Mucosa of descending colon (tissue), 3 donors: ENCODE data around the gene SHB. TPM values are rescaled to one million over a fixed set of nuclear protein-coding genes. Genes with fewer than 3 reads are reported as not detected.

Source experiments
- ATAC-seq: fragments of 200-7000 bp; cut with Tn5 transposase; one replicate; pipeline ENCODE4 v1.9.1; 2020; ENCODE audit warnings: mild to moderate bottlenecking, moderate library complexity
- DNase-seq, 3 donors: peaks; one replicate each; pipeline ENCODE4 v3.0.0-alpha.2; 2020
- H3K36me3 ChIP-seq: fragments of 200-600 bp; one replicate; pipeline ENCODE4 v1.8.0; 2021; ENCODE audit warnings: low read depth, mild to moderate bottlenecking
- H3K4me1 ChIP-seq: fragments of 200-600 bp; one replicate; pipeline ENCODE4 v1.8.0; 2021; ENCODE audit warnings: low read depth, mild to moderate bottlenecking
- H3K4me3 ChIP-seq: fragments of 200-600 bp; one replicate; pipeline ENCODE4 v1.8.0; 2021; ENCODE audit warnings: mild to moderate bottlenecking
- H3K9me3 ChIP-seq: fragments of 200-600 bp; one replicate; pipeline ENCODE4 v1.8.0; 2021; ENCODE audit warnings: mild to moderate bottlenecking
- CTCF ChIP-seq: fragments of 200-600 bp; IDR thresholded peaks from one replicate; pipeline ENCODE4 v1.8.0; 2022; ENCODE audit warnings: antibody characterized with exemption, mild to moderate bottlenecking
- intact Hi-C, 2 donors: fragments of 100-400 bp; cut with DNase I in 1 of 2; cut with micrococcal nuclease in 1 of 2; formaldehyde crosslinking; loops; one replicate each; pipeline versions ENCODE4 v1.11.0 to v1.11.1; 2022; cut with DNase I, micrococcal nuclease
- total RNA-seq, 3 donors: library from RNA; stranded (reverse); fragmentation: NEBNext Ultra II Directional in 2 of 3; extraction: Animal tissue kit (Norgen Biotek cat#: 25700) in 2 of 3; gene quantifications; one replicate each; pipeline versions ENCODE4 v1.2.1 to v1.2.4, GENCODE V29; 2021 to 2023
- donor health status: DM: no; HTN: no; CAD: no; lungs with moderate emphysema.
- donor health status: DM: no; HTN: no; CAD: no.
- donor health status: DM: no; HTN: yes; CAD: no.

SHB gene
- total RNA-seq, 3 donors from 2014 or later = 20.3 to 23.9 (median 20.6) TPM

GRCh38 chr9:37937366-37937765, 131.7 kb downstream of the SHB start:
- Histone ChIP-seq H3K9me3 (no peaks in the 10 kb centered on the region), H3K4me1 (no peaks in the 10 kb centered on the region), H3K4me3 (no peak overlapping the region), H3K36me3 (no peaks in the 10 kb centered on the region)
- intact Hi-C loops = no loop called here
- ATAC-seq (peak; percentile 34), DNase-seq (no peak)
- TF ChIP-seq CTCF = no peak

- no peak for DNase-seq
- Histone ChIP-seq H3K4me3 (no peak overlapping the region), H3K4me1 (no peaks in the 10 kb centered on the region), H3K9me3 (no peaks in the 10 kb centered on the region), H3K36me3 (no peaks in the 10 kb centered on the region)
- TF ChIP-seq CTCF = no peak
- ATAC-seq = peak; percentile 33
- intact Hi-C loops = no loop called here
Measured at GRCh38 chr9:37936965-37937364, 132.1 kb downstream of the SHB start.

- intact Hi-C loops = no loop called here
- H3K4me1 ChIP-seq = no peaks in the 10 kb centered on the region
- H3K36me3 ChIP-seq = no peaks in the 10 kb centered on the region
- ATAC-seq (no peak), DNase-seq (no peak)
- no peak overlapping the region for H3K4me3 ChIP-seq
- no peak for TF ChIP-seq CTCF
- no peaks in the 10 kb centered on the region for H3K9me3 ChIP-seq
Measured at GRCh38 chr9:37936376-37936775, 132.7 kb downstream of the SHB start.

GRCh38 chr9:37935096-37935495, 133.9 kb downstream of the SHB start:
- H3K4me3 ChIP-seq = no peak overlapping the region
- intact Hi-C loops = no loop called here
- no peak for ATAC-seq
- no peaks in the 10 kb centered on the region for H3K9me3 ChIP-seq
- DNase-seq = no peak
- no peaks in the 10 kb centered on the region for H3K36me3 ChIP-seq
- H3K4me1 ChIP-seq = no peaks in the 10 kb centered on the region
- no peak for TF ChIP-seq CTCF

GRCh38 chr9:37931592-37931991, 137.4 kb downstream of the SHB start:
- ATAC-seq (no peak), DNase-seq (no peak)
- TF ChIP-seq CTCF = no peak
- Histone ChIP-seq H3K36me3 (no peaks in the 10 kb centered on the region), H3K4me1 (no peaks in the 10 kb centered on the region), H3K9me3 (no peaks in the 10 kb centered on the region), H3K4me3 (no peak overlapping the region)
- intact Hi-C loops = no loop called here

GRCh38 chr9:37929441-37929895, 139.6 kb downstream of the SHB start:
- intact Hi-C loops = loop anchor here in 1 of 2 donors (10.0 kb wide), 1 partner anchor 135 kb away; the partner anchor contains the start of gene SHB
- TF ChIP-seq CTCF = no peak
- DNase-seq (no peak), ATAC-seq (no peak)
- Histone ChIP-seq H3K36me3 (no peaks in the 10 kb centered on the region), H3K9me3 (no peaks in the 10 kb centered on the region), H3K4me1 (no peaks in the 10 kb centered on the region), H3K4me3 (no peak overlapping the region)
